Panc1 (cell line): ENCODE data around the gene SUSD4. TPM values are rescaled to one million over a fixed set of nuclear protein-coding genes. Genes with fewer than 3 reads are reported as not detected.

ENCODE experiments used
- ATAC-seq: fragments of 200-7000 bp; cut with Tn5 transposase; 2 replicates; pipeline ENCODE4 v1.9.1; 2020; ENCODE audit warnings: mild to moderate bottlenecking, moderate library complexity
- BruUV-seq: library from RNA; stranded (reverse); fragments of 400-500 nt; replicated peaks from 2 replicates; lab custom pipeline; 2021; lab: Mats Ljungman, UMichigan
- CTCF ChIA-PET: fragments of 300-600 bp; sonication (Branson Sonifier 250); formaldehyde crosslinking; loops from one replicate; lab custom pipeline; 2022; ENCODE audit warnings: antibody characterized with exemption; lab: Charles Lee
- POLR2A ChIA-PET: fragments of 300-600 bp; sonication (Branson Sonifier 250); formaldehyde crosslinking; loops from one replicate; lab custom pipeline; 2022; ENCODE audit warnings: antibody characterized with exemption; lab: Charles Lee
- DNase-seq: peaks from one replicate; pipeline ENCODE4 v3.0.0-alpha.2; 2010; ENCODE audit warnings: low read depth, low spot score
- H3K27ac ChIP-seq: 2 replicates; pipeline ENCODE4 v1.5.1; 2011; ENCODE audit warnings: mild to moderate bottlenecking, low read length, inconsistent platforms
- H3K27me3 ChIP-seq: fragments of 200-500 bp; sonication (Bioruptor generic); 2 replicates; pipeline ENCODE4 v1.6.0; 2014; ENCODE audit warnings: low read length, inconsistent platforms; ENCODE audit not compliant: control insufficient read depth, insufficient read depth
- H3K36me3 ChIP-seq: fragments of 200-500 bp; sonication (Bioruptor generic); 2 replicates; pipeline ENCODE4 v1.5.1; 2014; ENCODE audit warnings: inconsistent platforms, mild to moderate bottlenecking, low read length, moderate library complexity; ENCODE audit not compliant: control insufficient read depth, insufficient read depth
- H3K4me1 ChIP-seq: 2 replicates; pipeline ENCODE4 v1.5.1; 2011; ENCODE audit warnings: inconsistent platforms, mild to moderate bottlenecking, low read length, moderate library complexity; ENCODE audit not compliant: control insufficient read depth, insufficient read depth
- H3K4me3 ChIP-seq, 2 experiments: 2 replicates each; pipeline ENCODE4 v1.5.1; 2011 to 2012; ENCODE audit warnings: low read depth in 2 of 2, low read length in 2 of 2, mild to moderate bottlenecking in 2 of 2, inconsistent platforms in 1 of 2, moderate library complexity in 1 of 2
- H3K9me3 ChIP-seq: fragments of 200-500 bp; sonication (Bioruptor generic); 2 replicates; pipeline ENCODE4 v1.5.1; 2014; ENCODE audit warnings: low read depth, mild to moderate bottlenecking, inconsistent platforms, low read length, moderate library complexity; ENCODE audit not compliant: control insufficient read depth, insufficient read depth
- CTCF ChIP-seq: fragments of 450-650 bp; IDR thresholded peaks from 2 replicates; pipeline ENCODE4 v1.5.1; 2017; ENCODE audit warnings: mild to moderate bottlenecking
- POLR2AphosphoS5 ChIP-seq: IDR thresholded peaks from 2 replicates; pipeline ENCODE4 v1.6.1; 2012; ENCODE audit warnings: mild to moderate bottlenecking, low read depth, low read length, moderate library complexity
- REST ChIP-seq, 2 experiments: IDR thresholded peaks; 2 replicates each; pipeline ENCODE4 v1.6.1; 2011 to 2012; ENCODE audit warnings: low read depth in 2 of 2, control low read depth in 1 of 2, low read length in 1 of 2, mild to moderate bottlenecking in 1 of 2, moderate library complexity in 1 of 2; ENCODE audit not compliant: insufficient read depth in 1 of 2
- SIN3A ChIP-seq: IDR thresholded peaks from 2 replicates; pipeline ENCODE4 v1.6.1; 2012; ENCODE audit warnings: low read depth, mild to moderate bottlenecking, low read length, moderate library complexity, borderline replicate concordance; ENCODE audit not compliant: insufficient read depth
- TCF7L2 ChIP-seq: IDR thresholded peaks from 2 replicates; pipeline ENCODE4 v1.6.1; 2011; ENCODE audit warnings: mild to moderate bottlenecking, low read depth, low read length, inconsistent platforms
- in situ Hi-C: cut with HindIII; loops from 2 replicates; pipeline ENCODE4 v1.10.0; 2016; ENCODE audit warnings: low sequenced_read_pairs, low pct_unique_long_range_greater_than_20kb
- intact Hi-C: fragments of 100-400 bp; cut with micrococcal nuclease; formaldehyde crosslinking; loops from one replicate; pipeline ENCODE4 v1.10.0; 2022; ENCODE audit not compliant: unreplicated experiment
- total RNA-seq: library from RNA; stranded (reverse); gene quantifications from one replicate; pipeline ENCODE4 v1.2.1, GENCODE V29; 2021; ENCODE audit not compliant: unreplicated experiment

The SUSD4 gene
- total RNA-seq, 1 experiment from 2014 or later, result 0.28 TPM

DNA sequence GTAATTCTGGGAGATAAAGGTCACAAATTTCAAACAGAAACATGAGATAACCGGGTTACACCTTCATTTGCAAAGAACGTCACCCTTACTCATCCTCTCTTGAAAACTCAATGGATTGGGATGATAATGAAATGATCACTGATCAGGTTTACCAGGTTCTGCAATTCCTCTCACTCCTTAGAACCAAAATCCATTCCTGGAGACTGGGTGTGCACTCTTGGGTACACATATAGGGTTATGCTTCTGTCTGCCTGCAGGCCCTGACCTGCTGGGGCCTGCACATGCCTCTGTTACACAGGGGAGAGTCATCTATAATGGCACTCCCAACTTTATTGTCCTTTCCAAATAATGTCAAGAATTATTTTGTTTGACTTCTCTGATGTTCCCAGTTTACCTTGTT is 8.3 kb downstream of the SUSD4 start:
- Histone ChIP-seq H3K4me3 (no peak overlapping the region), H3K27ac (no peak overlapping the region), H3K9me3 (no peaks in the 10 kb centered on the region), H3K36me3 (no peaks in the 10 kb centered on the region), H3K4me1 (no peaks in the 10 kb centered on the region), H3K27me3 (peaks cover 35% of the 10 kb centered on the region)
- in situ Hi-C loops (no loop called here), intact Hi-C loops (no loop called here)
- ChIA-PET CTCF (no interaction called here), POLR2A (no interaction called here)
- no TSS peak for BruUV-seq
- no peak for DNase-seq
- no peak for TF ChIP-seq CTCF
- TF ChIP-seq TCF7L2, result no peak
- TF ChIP-seq POLR2AphosphoS5, result no peak
- TF ChIP-seq REST (IDR thresholded peaks at IDR 0.05; ENCODE audit: insufficient read depth in 1 of 2, low read depth in 2 of 2, low read length in 1 of 2), result no peak
- no peak for TF ChIP-seq SIN3A
- no peak for ATAC-seq

- Histone ChIP-seq H3K4me3 (no peak overlapping the region), H3K9me3 (no peaks in the 10 kb centered on the region), H3K36me3 (no peaks in the 10 kb centered on the region), H3K27ac (no peak overlapping the region), H3K27me3 (peaks cover 24% of the 10 kb centered on the region), H3K4me1 (no peaks in the 10 kb centered on the region)
- in situ Hi-C loops (no loop called here), intact Hi-C loops (no loop called here)
- ChIA-PET CTCF (interaction anchor here (0.7 kb wide), 1 partner anchor 55 kb away, joined by 4 read pairs; no protein-coding TSS in a partner anchor), POLR2A (no interaction called here)
- TF ChIP-seq TCF7L2 (no peak), SIN3A (no peak), CTCF (no peak), POLR2AphosphoS5 (no peak), REST (IDR thresholded peaks at IDR 0.05; ENCODE audit: insufficient read depth in 1 of 2, low read depth in 2 of 2, low read length in 1 of 2) (no peak)
- BruUV-seq, result no TSS peak
- ATAC-seq, result no peak
- no peak for DNase-seq
These were observed 10.0 kb downstream of the SUSD4 start for GRCh38 chr1:223353939-223354338.
